NCI-H2196 (cell line): ENCODE results near the gene INPP4B.

Experiments
- DNase-seq: peaks from one replicate; lab custom pipeline; 2025; ENCODE audit not compliant: unreplicated experiment; lab: John Stamatoyannopoulos, UW

INPP4B gene

DNA sequence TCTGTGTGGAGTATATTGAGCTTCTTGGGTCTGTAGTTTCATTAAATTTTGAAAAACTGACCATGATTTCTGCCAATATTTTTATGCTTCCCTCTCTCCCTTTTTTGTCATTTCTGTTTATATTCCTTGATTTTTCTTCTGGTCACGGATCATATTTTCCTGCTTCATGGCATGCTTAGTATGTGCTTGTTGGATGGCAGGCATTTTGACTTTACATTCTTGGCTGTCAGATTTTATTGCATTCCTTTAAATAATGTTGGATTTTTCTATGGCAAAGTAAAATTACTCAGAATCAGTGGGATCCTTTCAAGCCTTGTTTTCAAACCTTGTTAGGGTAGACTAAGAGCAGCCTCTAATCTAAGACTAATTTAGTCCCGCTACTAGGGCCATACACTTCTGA is 677.9 kb downstream of the INPP4B start:
- DNase-seq = no peak

GRCh38 chr4:142164767-142165500 is 681.2 kb downstream of the INPP4B start:
- no peak for DNase-seq

DNA sequence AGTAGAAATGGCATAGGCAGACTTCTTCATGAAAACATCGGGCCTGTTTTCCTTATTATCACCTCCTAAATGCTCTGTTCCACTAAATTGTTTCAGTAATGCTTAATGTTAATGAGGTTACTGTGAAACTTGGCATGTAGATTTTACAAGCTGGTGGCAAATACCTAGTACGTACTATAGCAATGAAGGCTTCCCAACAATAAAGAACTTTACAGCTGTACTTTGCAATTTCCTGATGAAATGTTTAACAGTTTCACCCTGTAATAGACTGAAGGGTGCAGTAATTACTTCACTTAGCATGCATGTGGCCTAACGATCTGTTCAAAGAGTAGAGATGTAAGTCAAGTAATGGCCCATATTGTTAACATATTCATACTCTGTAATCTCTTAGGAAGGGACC is 685.0 kb downstream of the INPP4B start:
- no peak for DNase-seq

- DNase-seq = no peak
Observed at GRCh38 chr4:142160509-142160908, 685.6 kb downstream of the INPP4B start.

GRCh38 chr4:142158980-142159379 is 687.1 kb downstream of the INPP4B start:
- no peak for DNase-seq

DNA sequence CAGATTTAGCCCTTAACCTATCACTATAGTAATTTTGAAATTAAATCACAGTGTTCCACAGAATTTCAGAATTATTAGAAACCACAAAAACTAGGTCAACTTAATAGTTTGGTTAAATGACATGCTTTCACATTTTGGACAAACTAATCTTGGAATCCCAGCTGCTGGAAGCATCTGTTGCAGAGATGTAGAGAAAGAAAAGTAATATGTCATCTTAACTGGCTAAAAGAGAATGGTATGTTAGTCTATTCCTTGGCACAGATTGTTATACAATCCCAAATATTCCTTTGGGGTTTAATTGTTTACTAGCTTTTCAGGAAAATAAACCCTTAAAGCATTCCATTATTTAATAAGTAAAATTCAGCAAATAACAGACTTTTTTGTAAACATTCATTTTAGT is 689.8 kb downstream of the INPP4B start:
- DNase-seq = no peak

DNA sequence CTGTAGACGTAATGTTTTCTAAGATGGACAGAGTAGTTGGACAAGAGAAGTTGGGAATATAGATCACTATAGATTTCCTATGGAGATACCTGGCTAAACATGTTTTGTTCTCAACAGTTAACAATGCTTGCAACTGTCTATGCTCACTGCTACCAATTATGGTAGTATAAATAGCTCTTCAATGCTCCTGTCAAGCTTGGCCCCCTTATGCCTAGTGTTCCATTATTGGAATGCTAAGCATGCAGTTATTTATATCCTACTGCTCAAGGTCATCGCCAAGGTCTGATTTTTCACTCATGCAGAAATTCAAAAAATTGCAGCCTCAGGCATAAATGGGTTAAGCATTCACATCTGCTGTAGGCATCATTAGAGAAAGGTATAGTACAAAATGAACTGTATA is 690.8 kb downstream of the INPP4B start:
- no peak for DNase-seq

GRCh38 chr4:142150483-142150882 is 695.6 kb downstream of the INPP4B start:
- DNase-seq = no peak

DNA sequence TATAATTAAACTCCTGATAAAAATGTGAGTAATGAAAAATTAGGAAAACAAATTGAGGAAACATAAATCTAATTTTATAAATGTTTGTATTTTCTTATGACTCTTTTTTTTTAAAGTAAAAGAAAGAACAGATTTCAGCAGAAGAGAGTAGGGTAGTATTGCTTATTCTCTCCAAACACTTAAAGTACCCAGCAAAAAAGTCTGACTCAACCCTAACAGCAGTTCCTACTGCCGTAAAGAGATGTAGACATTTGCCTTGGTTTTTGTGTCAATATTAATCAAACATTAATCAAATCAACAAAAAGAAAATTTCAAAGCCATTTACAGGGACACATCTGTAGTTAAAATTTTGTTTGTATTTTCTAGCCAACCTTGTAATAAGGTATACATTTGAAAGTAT is 701.3 kb downstream of the INPP4B start:
- no peak for DNase-seq

DNA sequence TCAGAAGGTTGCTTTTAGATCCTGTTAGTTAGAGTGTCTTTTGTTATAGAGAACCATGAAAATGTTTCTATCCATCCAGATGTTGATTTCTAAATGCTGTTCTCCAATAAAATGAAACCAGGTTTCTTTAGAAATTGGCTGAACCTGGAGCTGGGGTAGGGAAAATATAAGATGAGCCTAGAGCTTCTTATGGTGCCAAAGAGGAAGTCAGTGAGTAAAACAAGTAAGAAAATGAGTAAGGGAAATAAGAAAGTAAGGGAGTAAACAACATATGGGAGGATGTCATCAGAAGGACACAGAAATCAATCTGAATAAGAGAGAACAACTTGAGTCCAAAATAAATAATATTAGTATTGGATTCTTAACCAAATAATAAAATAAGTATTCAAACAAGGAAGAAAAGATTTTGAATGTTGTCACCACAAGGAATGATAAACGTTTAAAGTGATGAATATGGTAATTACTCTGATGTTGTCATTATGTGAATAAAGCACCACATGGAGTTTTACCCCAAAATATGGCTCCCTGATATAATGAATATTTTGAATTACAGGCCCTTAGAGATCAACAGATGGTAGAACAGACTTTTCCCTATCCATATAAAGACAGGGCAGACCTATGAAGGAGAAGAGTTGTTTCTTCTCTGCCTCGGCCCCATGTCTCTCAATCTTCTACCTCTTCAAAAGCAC is 703.6 kb downstream of the INPP4B start:
- DNase-seq = no peak

DNA sequence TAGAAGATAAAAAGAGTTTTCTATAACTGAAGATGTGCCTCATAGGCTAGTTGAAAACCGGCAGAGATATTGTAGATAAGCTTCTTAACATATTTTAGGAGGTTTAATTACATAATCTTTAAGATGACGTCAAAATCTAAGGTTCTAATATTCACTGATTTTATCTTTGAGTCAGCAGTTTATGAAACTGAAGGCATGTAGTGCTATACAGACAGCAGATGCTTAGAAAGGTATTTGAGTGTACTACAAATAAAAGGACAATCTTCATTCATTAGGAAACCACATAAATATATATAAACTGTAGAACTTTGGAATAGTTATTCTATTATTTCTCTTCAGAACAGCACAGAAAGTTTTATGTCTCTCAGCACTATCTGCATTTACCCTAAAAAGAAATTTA is 704.9 kb downstream of the INPP4B start:
- DNase-seq = no peak

DNA sequence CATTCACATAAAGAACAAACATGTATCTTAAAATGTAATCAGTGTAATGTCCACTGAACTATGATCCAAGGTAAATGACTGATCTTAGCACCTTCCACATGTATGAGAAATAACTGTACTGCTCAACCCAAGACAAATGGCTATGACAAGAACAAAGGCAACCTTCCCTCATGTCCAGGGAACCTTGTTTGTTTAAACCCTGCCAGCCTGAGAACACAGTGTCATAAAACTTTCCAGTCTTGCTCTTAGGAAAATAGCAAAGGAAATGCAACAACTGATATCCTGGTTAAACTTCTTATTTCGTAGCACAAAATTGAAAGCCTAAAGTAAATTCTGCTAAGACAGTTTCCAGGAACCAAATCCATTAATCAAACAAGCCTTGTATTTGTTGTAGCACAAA is 715.4 kb downstream of the INPP4B start:
- DNase-seq = no peak

GRCh38 chr4:142129931-142130330 is 716.2 kb downstream of the INPP4B start:
- DNase-seq = no peak

- DNase-seq = no peak
Observed at GRCh38 chr4:142129473-142129872, 716.6 kb downstream of the INPP4B start.

GRCh38 chr4:142128529-142128928 is 717.6 kb downstream of the INPP4B start:
- no peak for DNase-seq

- DNase-seq = peak; percentile 29
Observed at GRCh38 chr4:142126890-142127497, 719.1 kb downstream of the INPP4B start.

DNA sequence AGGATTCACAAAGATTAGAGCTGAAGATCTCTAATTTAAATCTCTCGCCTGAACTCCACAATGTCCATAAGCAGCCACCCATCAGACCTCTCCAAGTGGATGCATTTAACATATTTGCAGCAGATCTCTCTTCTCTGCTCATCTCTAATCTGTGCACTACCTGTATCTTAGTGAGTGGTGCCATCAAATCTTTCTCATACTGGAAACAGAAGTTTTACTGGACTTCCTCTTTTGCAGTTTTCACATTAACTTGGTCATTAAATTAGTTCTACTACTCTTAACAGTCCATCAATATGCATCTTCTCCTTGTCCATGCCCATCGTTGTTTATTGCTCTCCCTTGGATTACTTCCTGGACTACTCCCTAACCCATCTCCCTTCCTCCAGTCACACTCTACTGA is 721.2 kb downstream of the INPP4B start:
- no peak for DNase-seq

GRCh38 chr4:142121448-142122350 is 724.4 kb downstream of the INPP4B start:
- no peak for DNase-seq

GRCh38 chr4:142120921-142121320 is 725.2 kb downstream of the INPP4B start:
- DNase-seq = no peak

DNA sequence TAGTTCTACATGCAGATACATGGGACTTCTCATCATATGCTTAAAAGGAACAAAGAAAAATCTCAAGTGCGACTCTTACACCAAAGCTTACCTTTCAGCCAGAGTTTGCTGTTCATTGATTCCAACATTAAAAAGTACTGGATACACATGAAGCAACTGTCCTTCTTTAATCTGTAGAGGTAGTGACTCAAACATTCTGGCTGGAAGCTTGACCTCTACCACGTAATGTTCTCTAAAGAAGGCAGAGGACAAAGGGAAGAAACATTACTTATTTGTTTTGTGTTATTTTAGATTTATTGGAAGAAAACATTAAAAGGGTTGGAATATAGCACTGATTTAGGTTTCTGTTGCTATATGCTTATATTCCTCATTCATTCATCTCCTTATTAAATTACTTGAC is 733.6 kb downstream of the INPP4B start:
- DNase-seq = no peak

GRCh38 chr4:142110136-142110535 is 736.0 kb downstream of the INPP4B start:
- no peak for DNase-seq
